Neural progenitor cell (in vitro differentiated cells): Measurements from ENCODE around the gene AQP12B.

Experiments used
- CTCF ChIP-seq: fragments of 200-600 bp; sonication (generic); IDR thresholded peaks from 2 replicates; pipeline ENCODE4 v1.5.1; 2017; ENCODE audit warnings: antibody characterized with exemption, mild to moderate bottlenecking
- EZH2 ChIP-seq: fragments of 200-600 bp; sonication (generic); IDR thresholded peaks from 2 replicates; pipeline ENCODE4 v1.6.1; 2017; ENCODE audit warnings: antibody characterized with exemption, mild to moderate bottlenecking, moderate library complexity

GRCh38 chr2:240717681-240718581, 35.2 kb upstream of the AQP12B start:
- TF ChIP-seq CTCF (no peak), EZH2 (no peak)
